Measurements from ENCODE around the gene GAREM1. TPM values are rescaled to one million over a fixed set of nuclear protein-coding genes. Genes with fewer than 3 reads are reported as not detected.

GAREM1 gene
- polyA plus RNA-seq, 1 of the 3 experiments (the other 2 are of a cell fraction) = 2.8 TPM

DNA sequence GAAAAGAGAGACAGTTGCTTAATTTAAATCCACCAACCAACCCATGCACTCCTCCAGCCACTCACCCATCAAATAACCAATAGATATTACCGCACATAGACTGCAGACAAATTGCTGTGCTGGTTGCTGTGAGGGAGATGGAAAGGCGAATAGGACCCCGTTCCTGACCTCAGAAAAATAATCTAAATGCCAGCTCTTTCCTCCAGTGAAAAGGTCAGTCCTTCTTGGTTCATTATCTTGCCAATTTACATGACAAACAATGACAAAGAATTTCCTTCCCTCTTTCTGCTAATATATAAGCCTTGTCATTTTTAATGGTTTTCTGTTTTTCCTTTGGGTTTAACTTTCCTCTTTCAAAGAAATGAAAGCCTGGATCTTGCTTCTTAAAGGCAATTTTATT lies 219.2 kb downstream of the GAREM1 start:
- no peak overlapping the region for H3K9ac ChIP-seq
- no peak for TF ChIP-seq FOSL2 (IDR thresholded peaks at IDR 0.05; ENCODE audit: borderline replicate concordance, low read depth)
- no peak for TF ChIP-seq EP300 (IDR thresholded peaks at IDR 0.05; ENCODE audit: borderline replicate concordance in 1 of 2, low read depth in 1 of 2, low read length in 1 of 2)
- no peak for TF ChIP-seq FOXM1 (IDR thresholded peaks at IDR 0.05; ENCODE audit: low read depth)
- TF ChIP-seq JUND (IDR thresholded peaks at IDR 0.05) = no peak
- no peaks in the 10 kb centered on the region for H4K20me1 ChIP-seq (ENCODE audit: insufficient read depth)
- no peak for DNase-seq
- H2AFZ ChIP-seq (ENCODE audit: low read depth) = no peak overlapping the region
- 57% methylated on average over 3 of the region's 3 CpGs for WGBS (ENCODE audit: low lambda C conversion rate)
- ChIA-PET POLR2A (no interaction called here), CTCF (interaction anchor here (1.0 to 2.0 kb wide), 5 partner anchors 15 to 290 kb away, joined by 3 to 8 read pairs (median 3); partner anchors contain the start of gene GAREM1)
- H3K4me1 ChIP-seq (ENCODE audit: control insufficient read depth in 1 of 2, insufficient read depth in 2 of 2, low read depth in 1 of 2, low read length in 1 of 2) = no peaks in the 10 kb centered on the region
- no peak overlapping the region for H3K4me3 ChIP-seq (ENCODE audit: low read depth in 2 of 2, low read length in 1 of 2)
- 0 out of 2 replicates have a peak, but pooled peaks cover 2% of the 10 kb centered on the region for H3K9me2 ChIP-seq
- no peaks in the 10 kb centered on the region; the same call in 1 of the 2 replicates for H3K27me3 ChIP-seq (ENCODE audit: insufficient read depth)
- no peaks in the 10 kb centered on the region for H3K79me2 ChIP-seq (ENCODE audit: insufficient read depth)
- no peaks in the 10 kb centered on the region for H3K36me3 ChIP-seq (replicated peaks in 1 of 2; ENCODE audit: control insufficient read depth in 1 of 2, insufficient read depth in 2 of 2, low read length in 1 of 2)
- no peak overlapping the region for H3K27ac ChIP-seq (ENCODE audit: low read depth in 2 of 2, low read length in 1 of 2)
- no peaks in the 10 kb centered on the region for H3F3A ChIP-seq (replicated peaks; ENCODE audit: insufficient read depth)
- no peak overlapping the region for H3K4me2 ChIP-seq
- H3K9me3 ChIP-seq = no peaks in the 10 kb centered on the region

GRCh38 chr18:32249147-32249929 lies 221.3 kb downstream of the GAREM1 start:
- Histone ChIP-seq H3K79me2 (ENCODE audit: insufficient read depth) (no peaks in the 10 kb centered on the region), H3K4me3 (ENCODE audit: low read depth in 2 of 2, low read length in 1 of 2) (no peak overlapping the region), H4K20me1 (ENCODE audit: insufficient read depth) (no peaks in the 10 kb centered on the region), H2AFZ (ENCODE audit: low read depth) (no peak overlapping the region), H3K27ac (ENCODE audit: low read depth in 2 of 2, low read length in 1 of 2) (no peak overlapping the region), H3K27me3 (ENCODE audit: insufficient read depth) (peaks cover 3% of the 10 kb centered on the region; the same call in 1 of the 2 replicates), H3K4me1 (ENCODE audit: control insufficient read depth in 1 of 2, insufficient read depth in 2 of 2, low read depth in 1 of 2, low read length in 1 of 2) (peaks cover 0 to 3% of the 10 kb centered on the region in 2 experiments; a peak in 2 of 4 replicates), H3K9me2 (0 out of 2 replicates have a peak, but pooled peaks cover 2% of the 10 kb centered on the region), H3K9me3 (no peaks in the 10 kb centered on the region), H3K36me3 (replicated peaks in 1 of 2; ENCODE audit: control insufficient read depth in 1 of 2, insufficient read depth in 2 of 2, low read length in 1 of 2) (no peaks in the 10 kb centered on the region), H3K4me2 (no peak overlapping the region), H3F3A (replicated peaks; ENCODE audit: insufficient read depth) (no peaks in the 10 kb centered on the region), H3K9ac (no peak overlapping the region)
- ChIA-PET POLR2A (no interaction called here), CTCF (interaction anchor here (1.7 kb wide), 1 partner anchor 300 kb away, joined by 3 read pairs; no protein-coding TSS in a partner anchor)
- 58% methylated on average over 8 of the region's 8 CpGs for WGBS (ENCODE audit: low lambda C conversion rate)
- no peak for DNase-seq
- TF ChIP-seq TAF1 (IDR thresholded peaks at IDR 0.05; ENCODE audit: borderline replicate concordance, low read depth, low read length) (no peak), JUND (IDR thresholded peaks at IDR 0.05) (no peak), POLR2AphosphoS5 (IDR thresholded peaks at IDR 0.05; ENCODE audit: low read depth, low read length) (no peak), FOXM1 (IDR thresholded peaks at IDR 0.05; ENCODE audit: low read depth) (no peak), RFX5 (IDR thresholded peaks at IDR 0.05; ENCODE audit: low read length) (no peak), NFIC (IDR thresholded peaks at IDR 0.05; ENCODE audit: borderline replicate concordance) (no peak), IRF3 (IDR thresholded peaks at IDR 0.05; ENCODE audit: low read depth, low read length) (no peak), EP300 (IDR thresholded peaks at IDR 0.05; ENCODE audit: borderline replicate concordance in 1 of 2, low read depth in 1 of 2, low read length in 1 of 2) (no peak), FOXJ3 (CRISPR knock-in tag; IDR thresholded peaks at IDR 0.05) (no peak), GABPA (IDR thresholded peaks at IDR 0.05; ENCODE audit: low read depth) (no peak), RCOR1 (IDR thresholded peaks at IDR 0.05; ENCODE audit: low read length) (no peak), RAD21 (IDR thresholded peaks at IDR 0.05; ENCODE audit: low read length) (no peak), RXRA (IDR thresholded peaks at IDR 0.05; ENCODE audit: borderline replicate concordance, low read depth) (no peak), CHD2 (IDR thresholded peaks at IDR 0.05; ENCODE audit: low read length, partially characterized antibody) (no peak), NRF1 (IDR thresholded peaks at IDR 0.05; ENCODE audit: low read depth, low read length) (no peak), YY1 (IDR thresholded peaks at IDR 0.05; ENCODE audit: low read depth) (no peak), MXI1 (IDR thresholded peaks at IDR 0.05; ENCODE audit: low read depth, low read length) (no peak)
- TF ChIP-seq, protein P1, sequence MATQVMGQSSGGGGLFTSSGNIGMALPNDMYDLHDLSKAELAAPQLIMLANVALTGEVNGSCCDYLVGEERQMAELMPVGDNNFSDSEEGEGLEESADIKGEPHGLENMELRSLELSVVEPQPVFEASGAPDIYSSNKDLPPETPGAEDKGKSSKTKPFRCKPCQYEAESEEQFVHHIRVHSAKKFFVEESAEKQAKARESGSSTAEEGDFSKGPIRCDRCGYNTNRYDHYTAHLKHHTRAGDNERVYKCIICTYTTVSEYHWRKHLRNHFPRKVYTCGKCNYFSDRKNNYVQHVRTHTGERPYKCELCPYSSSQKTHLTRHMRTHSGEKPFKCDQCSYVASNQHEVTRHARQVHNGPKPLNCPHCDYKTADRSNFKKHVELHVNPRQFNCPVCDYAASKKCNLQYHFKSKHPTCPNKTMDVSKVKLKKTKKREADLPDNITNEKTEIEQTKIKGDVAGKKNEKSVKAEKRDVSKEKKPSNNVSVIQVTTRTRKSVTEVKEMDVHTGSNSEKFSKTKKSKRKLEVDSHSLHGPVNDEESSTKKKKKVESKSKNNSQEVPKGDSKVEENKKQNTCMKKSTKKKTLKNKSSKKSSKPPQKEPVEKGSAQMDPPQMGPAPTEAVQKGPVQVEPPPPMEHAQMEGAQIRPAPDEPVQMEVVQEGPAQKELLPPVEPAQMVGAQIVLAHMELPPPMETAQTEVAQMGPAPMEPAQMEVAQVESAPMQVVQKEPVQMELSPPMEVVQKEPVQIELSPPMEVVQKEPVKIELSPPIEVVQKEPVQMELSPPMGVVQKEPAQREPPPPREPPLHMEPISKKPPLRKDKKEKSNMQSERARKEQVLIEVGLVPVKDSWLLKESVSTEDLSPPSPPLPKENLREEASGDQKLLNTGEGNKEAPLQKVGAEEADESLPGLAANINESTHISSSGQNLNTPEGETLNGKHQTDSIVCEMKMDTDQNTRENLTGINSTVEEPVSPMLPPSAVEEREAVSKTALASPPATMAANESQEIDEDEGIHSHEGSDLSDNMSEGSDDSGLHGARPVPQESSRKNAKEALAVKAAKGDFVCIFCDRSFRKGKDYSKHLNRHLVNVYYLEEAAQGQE (IDR thresholded peaks at IDR 0.05; ENCODE audit: low read depth, low read length) = no peak
- TF ChIP-seq, protein P2, sequence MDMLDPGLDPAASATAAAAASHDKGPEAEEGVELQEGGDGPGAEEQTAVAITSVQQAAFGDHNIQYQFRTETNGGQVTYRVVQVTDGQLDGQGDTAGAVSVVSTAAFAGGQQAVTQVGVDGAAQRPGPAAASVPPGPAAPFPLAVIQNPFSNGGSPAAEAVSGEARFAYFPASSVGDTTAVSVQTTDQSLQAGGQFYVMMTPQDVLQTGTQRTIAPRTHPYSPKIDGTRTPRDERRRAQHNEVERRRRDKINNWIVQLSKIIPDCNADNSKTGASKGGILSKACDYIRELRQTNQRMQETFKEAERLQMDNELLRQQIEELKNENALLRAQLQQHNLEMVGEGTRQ (IDR thresholded peaks at IDR 0.05; ENCODE audit: borderline replicate concordance, low read depth, low read length) = no peak
